Testis (tissue), 2 donors: Measurements from ENCODE around the gene PRKAG2.

Source experiments
- CTCF ChIP-seq, 3 experiments: fragments of 450-650 bp in 2 of 3; fragments of 200-600 bp in 1 of 3; sonication (generic) in 1 of 3; IDR thresholded peaks; one replicate each; pipeline ENCODE4 v1.5.1; 2016 to 2019; ENCODE audit warnings: antibody characterized with exemption in 3 of 3, mild to moderate bottlenecking in 2 of 3, moderate library complexity in 1 of 3
- POLR2A ChIP-seq: fragments of 450-650 bp; IDR thresholded peaks from one replicate; pipeline ENCODE4 v1.6.1; 2017; ENCODE audit warnings: antibody characterized with exemption, mild to moderate bottlenecking, moderate library complexity

- no peak for TF ChIP-seq CTCF (IDR thresholded peaks at IDR 0.05)
- no peak for TF ChIP-seq POLR2A
Measured at GRCh38 chr7:151812967-151813366, 63.9 kb downstream of the PRKAG2 start.
